Mucosa of stomach (tissue), 1 donor: ENCODE results near the gene GPR156.
"Not testable (repeated sequence)": the region's sequence is repeated elsewhere in the genome, so short reads cannot be mapped to it uniquely, and the experiment has no call there.

Experiments
- H3K27me3 ChIP-seq: one replicate; pipeline ENCODE4 v1.7.0; 2013; ENCODE audit warnings: mild to moderate bottlenecking, low read length; ENCODE audit not compliant: control insufficient read depth, insufficient read depth
- H3K36me3 ChIP-seq: one replicate; pipeline ENCODE4 v1.7.0; 2013; ENCODE audit warnings: low read length; ENCODE audit not compliant: control insufficient read depth, insufficient read depth
- H3K4me1 ChIP-seq: one replicate; pipeline ENCODE4 v1.7.0; 2013; ENCODE audit warnings: mild to moderate bottlenecking, low read length; ENCODE audit not compliant: control insufficient read depth, insufficient read depth
- H3K4me3 ChIP-seq: one replicate; pipeline ENCODE4 v1.7.0; 2013; ENCODE audit warnings: low read length
- H3K9ac ChIP-seq: one replicate; pipeline ENCODE4 v1.7.0; 2013; ENCODE audit warnings: mild to moderate bottlenecking, low read length, moderate library complexity
- H3K9me3 ChIP-seq: one replicate; pipeline ENCODE4 v1.7.0; 2013; ENCODE audit warnings: mild to moderate bottlenecking, low read length, moderate library complexity; ENCODE audit not compliant: control insufficient read depth
- donor health status: Pancreatic carcinoma.

The GPR156 gene

GRCh38 chr3:120299403-120299802, 14.4 kb upstream of the GPR156 start:
- Histone ChIP-seq H3K9me3 (no peaks in the 10 kb centered on the region), H3K36me3 (no peaks in the 10 kb centered on the region), H3K4me1 (no peaks in the 10 kb centered on the region), H3K9ac (no peak overlapping the region), H3K4me3 (no peak overlapping the region), H3K27me3 (no peaks in the 10 kb centered on the region)

- no peaks in the 10 kb centered on the region for H3K9me3 ChIP-seq
- H3K4me1 ChIP-seq: no peaks in the 10 kb centered on the region
- H3K9ac ChIP-seq: no peak overlapping the region
- H3K4me3 ChIP-seq: no peak overlapping the region
- no peaks in the 10 kb centered on the region for H3K36me3 ChIP-seq
- no peaks in the 10 kb centered on the region for H3K27me3 ChIP-seq
Observed at GRCh38 chr3:120298996-120299395, 14.0 kb upstream of the GPR156 start.

GRCh38 chr3:120291552-120291951, 6.5 kb upstream of the GPR156 start:
- not testable (repeated sequence) for H3K4me3 ChIP-seq, H3K4me1 ChIP-seq, H3K9me3 ChIP-seq, H3K27me3 ChIP-seq, H3K36me3 ChIP-seq, H3K9ac ChIP-seq

- H3K27me3 ChIP-seq: peaks cover 17% of the 10 kb centered on the region
- H3K9ac ChIP-seq: no peak overlapping the region
- no peaks in the 10 kb centered on the region for H3K36me3 ChIP-seq
- H3K4me1 ChIP-seq: peaks cover 3% of the 10 kb centered on the region
- H3K9me3 ChIP-seq: no peaks in the 10 kb centered on the region
- no peak overlapping the region for H3K4me3 ChIP-seq
Observed at GRCh38 chr3:120289636-120290035, 4.6 kb upstream of the GPR156 start.

- Histone ChIP-seq H3K4me1 (peaks cover 3% of the 10 kb centered on the region), H3K36me3 (no peaks in the 10 kb centered on the region), H3K9ac (no peak overlapping the region), H3K27me3 (peaks cover 25% of the 10 kb centered on the region), H3K9me3 (no peaks in the 10 kb centered on the region), H3K4me3 (no peak overlapping the region)
Observed at GRCh38 chr3:120286465-120286864, 1.4 kb upstream of the GPR156 start.

- Histone ChIP-seq H3K36me3 (no peaks in the 10 kb centered on the region), H3K9ac (no peak overlapping the region), H3K27me3 (peaks cover 25% of the 10 kb centered on the region), H3K9me3 (no peaks in the 10 kb centered on the region), H3K4me3 (no peak overlapping the region), H3K4me1 (peaks cover 3% of the 10 kb centered on the region)
Observed at GRCh38 chr3:120285508-120285841, 453 bp upstream of the GPR156 start.

- Histone ChIP-seq H3K9me3 (no peaks in the 10 kb centered on the region), H3K27me3 (peaks cover 18% of the 10 kb centered on the region)
Observed at GRCh38 chr3:120281261-120281660, 3.8 kb downstream of the GPR156 start.

GRCh38 chr3:120280566-120280965, 4.5 kb downstream of the GPR156 start:
- no peak overlapping the region for H3K9ac ChIP-seq

More at GRCh38 chr3:120281261-120281660, 3.8 kb downstream of the GPR156 start:
- Histone ChIP-seq H3K4me1 (peaks cover 3% of the 10 kb centered on the region), H3K4me3 (no peak overlapping the region), H3K9ac (no peak overlapping the region), H3K36me3 (no peaks in the 10 kb centered on the region)

GRCh38 chr3:120280026-120280425, 5.0 kb downstream of the GPR156 start:
- Histone ChIP-seq H3K9ac (no peak overlapping the region), H3K4me3 (no peak overlapping the region), H3K4me1 (no peaks in the 10 kb centered on the region), H3K9me3 (no peaks in the 10 kb centered on the region), H3K36me3 (no peaks in the 10 kb centered on the region), H3K27me3 (peaks cover 11% of the 10 kb centered on the region)

More at GRCh38 chr3:120280566-120280965, 4.5 kb downstream of the GPR156 start:
- Histone ChIP-seq H3K4me1 (peaks cover 3% of the 10 kb centered on the region), H3K36me3 (no peaks in the 10 kb centered on the region), H3K4me3 (no peak overlapping the region), H3K9me3 (no peaks in the 10 kb centered on the region), H3K27me3 (peaks cover 16% of the 10 kb centered on the region)

GRCh38 chr3:120276767-120277166, 8.3 kb downstream of the GPR156 start:
- H3K9ac ChIP-seq: no peak overlapping the region
- H3K9me3 ChIP-seq: no peaks in the 10 kb centered on the region
- no peaks in the 10 kb centered on the region for H3K4me1 ChIP-seq
- no peaks in the 10 kb centered on the region for H3K27me3 ChIP-seq
- no peaks in the 10 kb centered on the region for H3K36me3 ChIP-seq
- H3K4me3 ChIP-seq: no peak overlapping the region

GRCh38 chr3:120275618-120276017, 9.4 kb downstream of the GPR156 start:
- Histone ChIP-seq H3K9me3 (no peaks in the 10 kb centered on the region), H3K36me3 (no peaks in the 10 kb centered on the region), H3K4me3 (no peak overlapping the region), H3K9ac (no peak overlapping the region), H3K27me3 (no peaks in the 10 kb centered on the region), H3K4me1 (no peaks in the 10 kb centered on the region)

- no peaks in the 10 kb centered on the region for H3K4me1 ChIP-seq
- no peaks in the 10 kb centered on the region for H3K36me3 ChIP-seq
- no peaks in the 10 kb centered on the region for H3K9me3 ChIP-seq
- no peak overlapping the region for H3K9ac ChIP-seq
- no peaks in the 10 kb centered on the region for H3K27me3 ChIP-seq
- H3K4me3 ChIP-seq: no peak overlapping the region
Observed at GRCh38 chr3:120274739-120275167, 10.3 kb downstream of the GPR156 start.

- Histone ChIP-seq H3K4me1 (no peaks in the 10 kb centered on the region), H3K9me3 (no peaks in the 10 kb centered on the region), H3K9ac (no peak overlapping the region), H3K27me3 (no peaks in the 10 kb centered on the region), H3K36me3 (no peaks in the 10 kb centered on the region), H3K4me3 (no peak overlapping the region)
Observed at GRCh38 chr3:120272286-120272685, 12.7 kb downstream of the GPR156 start.
